GM23338 (cell line): Measurements from ENCODE around the gene SHISA6. TPM values are rescaled to one million over a fixed set of nuclear protein-coding genes. Genes with fewer than 3 reads are reported as not detected.

Experiments
- ATAC-seq: fragments of 200-7000 bp; cut with Tn5 transposase; 3 replicates; pipeline ENCODE4 v1.9.1; 2020
- DNase-seq: peaks from one replicate; pipeline ENCODE4 v3.0.0-alpha.2; 2015; ENCODE audit warnings: low spot score
- H2AFZ ChIP-seq: fragments of 200-600 bp; sonication (generic); 2 replicates; pipeline ENCODE4 v1.8.0; 2016; ENCODE audit warnings: antibody characterized with exemption, mild to moderate bottlenecking, moderate library complexity
- H3F3A ChIP-seq: fragments of 200-600 bp; sonication (generic); replicated peaks from 2 replicates; pipeline ENCODE4 v1.8.0; 2017; ENCODE audit warnings: antibody characterized with exemption, mixed run types, low read depth
- H3K27ac ChIP-seq: fragments of 200-600 bp; sonication (generic); 2 replicates; pipeline ENCODE4 v1.6.1; 2016; ENCODE audit warnings: low read depth
- H3K27me3 ChIP-seq: fragments of 200-600 bp; sonication (generic); 2 replicates; pipeline ENCODE4 v1.8.0; 2016; ENCODE audit warnings: mild to moderate bottlenecking, mixed run types, moderate library complexity; ENCODE audit not compliant: insufficient read depth
- H3K36me3 ChIP-seq: fragments of 200-600 bp; sonication (generic); 2 replicates; pipeline ENCODE4 v1.8.0; 2016; ENCODE audit warnings: mild to moderate bottlenecking; ENCODE audit not compliant: insufficient read depth
- H3K4me1 ChIP-seq: fragments of 200-600 bp; sonication (generic); 2 replicates; pipeline ENCODE4 v1.8.0; 2016; ENCODE audit warnings: mild to moderate bottlenecking, moderate library complexity; ENCODE audit not compliant: insufficient read depth
- H3K4me2 ChIP-seq: fragments of 200-600 bp; sonication (generic); 2 replicates; pipeline ENCODE4 v1.7.1; 2017; ENCODE audit warnings: mixed run types
- H3K4me3 ChIP-seq: fragments of 200-600 bp; sonication (generic); 2 replicates; pipeline ENCODE4 v1.6.1; 2016; ENCODE audit warnings: mixed run types
- H3K79me2 ChIP-seq: fragments of 200-600 bp; sonication (generic); replicated peaks from 2 replicates; pipeline ENCODE4 v1.8.0; 2017; ENCODE audit warnings: mild to moderate bottlenecking; ENCODE audit not compliant: insufficient read depth
- H3K9me2 ChIP-seq: fragments of 200-600 bp; sonication (generic); 2 replicates; pipeline ENCODE4 v1.8.0; 2017; ENCODE audit not compliant: insufficient read depth
- H4K20me1 ChIP-seq: fragments of 200-600 bp; sonication (generic); replicated peaks from 2 replicates; pipeline ENCODE4 v1.8.0; 2017; ENCODE audit warnings: mild to moderate bottlenecking; ENCODE audit not compliant: insufficient read depth
- H3K27ac Mint-ChIP-seq: 2 replicates; pipeline ENCODE4 v1.8.0; 2020; ENCODE audit warnings: inconsistent platforms, mild to moderate bottlenecking, moderate library complexity, mixed read lengths
- H3K27me3 Mint-ChIP-seq: 3 replicates; pipeline ENCODE4 v1.8.0; 2022; ENCODE audit warnings: low read depth, mild to moderate bottlenecking, moderate library complexity, mixed read lengths, inconsistent platforms; ENCODE audit not compliant: insufficient read depth, poor library complexity
- H3K36me3 Mint-ChIP-seq: 3 replicates; pipeline ENCODE4 v1.8.0; 2021; ENCODE audit warnings: low read depth, mild to moderate bottlenecking, inconsistent platforms, moderate library complexity, mixed read lengths
- H3K4me1 Mint-ChIP-seq: 3 replicates; pipeline ENCODE4 v1.8.0; 2020; ENCODE audit warnings: mild to moderate bottlenecking, inconsistent platforms, mixed read lengths
- H3K4me3 Mint-ChIP-seq: 3 replicates; pipeline ENCODE4 v1.8.0; 2021; ENCODE audit warnings: moderate library complexity, mild to moderate bottlenecking, inconsistent platforms, mixed read lengths
- H3K9me3 Mint-ChIP-seq: 3 replicates; pipeline ENCODE4 v1.8.0; 2020; ENCODE audit warnings: moderate library complexity, mild to moderate bottlenecking, inconsistent platforms, mixed read lengths
- CREB1 ChIP-seq: fragments of 250-450 bp; sonication (Bioruptor Pico); IDR thresholded peaks from 2 replicates; pipeline ENCODE4 v1.5.0; 2020; ENCODE audit warnings: low read depth, mild to moderate bottlenecking, moderate library complexity
- EZH2 ChIP-seq: fragments of 200-600 bp; sonication (generic); IDR thresholded peaks from one replicate; pipeline ENCODE4 v1.8.0; 2017; ENCODE audit warnings: antibody characterized with exemption, mild to moderate bottlenecking, low read depth; ENCODE audit not compliant: unreplicated experiment
- STAT1 ChIP-seq: IDR thresholded peaks from one replicate; pipeline ENCODE4 v1.6.1; 2016; ENCODE audit warnings: antibody characterized with exemption; ENCODE audit not compliant: unreplicated experiment
- ZNF114 ChIP-seq: fragments of 250-450 bp; sonication (Bioruptor Pico); IDR thresholded peaks from 2 replicates; pipeline ENCODE4 v1.5.0; 2020; ENCODE audit warnings: mild to moderate bottlenecking, moderate library complexity
- ZNF331 ChIP-seq: fragments of 250-450 bp; sonication (Bioruptor Pico); IDR thresholded peaks from 2 replicates; pipeline ENCODE4 v1.5.0; 2020; ENCODE audit warnings: low read depth, mild to moderate bottlenecking, moderate library complexity
- polyA plus RNA-seq: library from polyadenylated mRNA; unstranded; fragments of >200 nt; fragmentation: Nextera tagmentation; extraction: Ambion mirVana; gene quantifications from 2 replicates; pipeline ENCODE4 v1.2.1, GENCODE V29; 2016
- total RNA-seq: library from RNA; depleted of rRNA; stranded (reverse); fragments of >200 nt; shearing (Covaris generic); gene quantifications from 2 replicates; pipeline ENCODE4 v1.2.3, GENCODE V29; 2014
- TF ChIP-seq, protein P1 (sequence below): IDR thresholded peaks from one replicate; pipeline ENCODE4 v1.6.1; 2018; ENCODE audit warnings: antibody characterized with exemption; ENCODE audit not compliant: unreplicated experiment
- TF ChIP-seq, protein P2 (sequence below), 2 experiments: fragments of 200-600 bp in 1 of 2; sonication (generic) in 1 of 2; conservative IDR thresholded peaks; 2 replicates each; pipeline versions ENCODE4 v1.5.1 to v1.6.1; 2016 to 2017; ENCODE audit warnings: antibody characterized with exemption in 2 of 2, low read depth in 2 of 2, mild to moderate bottlenecking in 2 of 2, moderate library complexity in 1 of 2
- TF ChIP-seq, protein P3 (sequence below): IDR thresholded peaks from 2 replicates; pipeline ENCODE4 v1.6.1; 2016; ENCODE audit warnings: antibody characterized with exemption
- TF ChIP-seq, protein P4 (sequence below): fragments of 250-450 bp; sonication (Bioruptor Pico); IDR thresholded peaks from 2 replicates; pipeline ENCODE4 v1.5.0; 2020; ENCODE audit warnings: mild to moderate bottlenecking, moderate library complexity

The SHISA6 gene
- total and polyA plus RNA-seq, 2 experiments from 2014 or later = 0.52 TPM; not detected in 1

DNA sequence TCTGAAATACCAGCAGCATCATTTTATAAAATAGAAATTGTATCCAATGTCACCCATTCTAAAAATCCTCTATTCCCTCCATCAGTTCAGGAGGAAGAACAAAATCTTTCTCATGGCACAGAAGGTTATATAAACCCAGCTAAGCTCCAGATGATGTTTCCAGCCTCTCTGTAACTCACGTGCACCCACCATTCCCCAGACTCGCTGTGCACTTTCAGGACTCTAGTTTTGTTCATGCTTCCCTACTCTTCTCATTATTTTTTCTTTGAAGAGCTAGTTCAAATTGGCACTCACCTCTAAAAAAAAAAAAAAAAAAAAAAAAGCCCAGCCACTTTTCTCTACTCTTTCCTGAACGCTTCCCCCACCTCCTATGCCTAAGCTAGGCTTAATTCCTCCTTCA, 36.0 kb upstream of the SHISA6 start (continued):
- TF ChIP-seq, protein P1, sequence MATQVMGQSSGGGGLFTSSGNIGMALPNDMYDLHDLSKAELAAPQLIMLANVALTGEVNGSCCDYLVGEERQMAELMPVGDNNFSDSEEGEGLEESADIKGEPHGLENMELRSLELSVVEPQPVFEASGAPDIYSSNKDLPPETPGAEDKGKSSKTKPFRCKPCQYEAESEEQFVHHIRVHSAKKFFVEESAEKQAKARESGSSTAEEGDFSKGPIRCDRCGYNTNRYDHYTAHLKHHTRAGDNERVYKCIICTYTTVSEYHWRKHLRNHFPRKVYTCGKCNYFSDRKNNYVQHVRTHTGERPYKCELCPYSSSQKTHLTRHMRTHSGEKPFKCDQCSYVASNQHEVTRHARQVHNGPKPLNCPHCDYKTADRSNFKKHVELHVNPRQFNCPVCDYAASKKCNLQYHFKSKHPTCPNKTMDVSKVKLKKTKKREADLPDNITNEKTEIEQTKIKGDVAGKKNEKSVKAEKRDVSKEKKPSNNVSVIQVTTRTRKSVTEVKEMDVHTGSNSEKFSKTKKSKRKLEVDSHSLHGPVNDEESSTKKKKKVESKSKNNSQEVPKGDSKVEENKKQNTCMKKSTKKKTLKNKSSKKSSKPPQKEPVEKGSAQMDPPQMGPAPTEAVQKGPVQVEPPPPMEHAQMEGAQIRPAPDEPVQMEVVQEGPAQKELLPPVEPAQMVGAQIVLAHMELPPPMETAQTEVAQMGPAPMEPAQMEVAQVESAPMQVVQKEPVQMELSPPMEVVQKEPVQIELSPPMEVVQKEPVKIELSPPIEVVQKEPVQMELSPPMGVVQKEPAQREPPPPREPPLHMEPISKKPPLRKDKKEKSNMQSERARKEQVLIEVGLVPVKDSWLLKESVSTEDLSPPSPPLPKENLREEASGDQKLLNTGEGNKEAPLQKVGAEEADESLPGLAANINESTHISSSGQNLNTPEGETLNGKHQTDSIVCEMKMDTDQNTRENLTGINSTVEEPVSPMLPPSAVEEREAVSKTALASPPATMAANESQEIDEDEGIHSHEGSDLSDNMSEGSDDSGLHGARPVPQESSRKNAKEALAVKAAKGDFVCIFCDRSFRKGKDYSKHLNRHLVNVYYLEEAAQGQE = no peak
- TF ChIP-seq CREB1 (no peak), STAT1 (no peak)
- TF ChIP-seq, protein P2, sequence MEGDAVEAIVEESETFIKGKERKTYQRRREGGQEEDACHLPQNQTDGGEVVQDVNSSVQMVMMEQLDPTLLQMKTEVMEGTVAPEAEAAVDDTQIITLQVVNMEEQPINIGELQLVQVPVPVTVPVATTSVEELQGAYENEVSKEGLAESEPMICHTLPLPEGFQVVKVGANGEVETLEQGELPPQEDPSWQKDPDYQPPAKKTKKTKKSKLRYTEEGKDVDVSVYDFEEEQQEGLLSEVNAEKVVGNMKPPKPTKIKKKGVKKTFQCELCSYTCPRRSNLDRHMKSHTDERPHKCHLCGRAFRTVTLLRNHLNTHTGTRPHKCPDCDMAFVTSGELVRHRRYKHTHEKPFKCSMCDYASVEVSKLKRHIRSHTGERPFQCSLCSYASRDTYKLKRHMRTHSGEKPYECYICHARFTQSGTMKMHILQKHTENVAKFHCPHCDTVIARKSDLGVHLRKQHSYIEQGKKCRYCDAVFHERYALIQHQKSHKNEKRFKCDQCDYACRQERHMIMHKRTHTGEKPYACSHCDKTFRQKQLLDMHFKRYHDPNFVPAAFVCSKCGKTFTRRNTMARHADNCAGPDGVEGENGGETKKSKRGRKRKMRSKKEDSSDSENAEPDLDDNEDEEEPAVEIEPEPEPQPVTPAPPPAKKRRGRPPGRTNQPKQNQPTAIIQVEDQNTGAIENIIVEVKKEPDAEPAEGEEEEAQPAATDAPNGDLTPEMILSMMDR (conservative IDR thresholded peaks at IDR 0.05; ENCODE audit: low read depth in 2 of 2) = no peak

DNA sequence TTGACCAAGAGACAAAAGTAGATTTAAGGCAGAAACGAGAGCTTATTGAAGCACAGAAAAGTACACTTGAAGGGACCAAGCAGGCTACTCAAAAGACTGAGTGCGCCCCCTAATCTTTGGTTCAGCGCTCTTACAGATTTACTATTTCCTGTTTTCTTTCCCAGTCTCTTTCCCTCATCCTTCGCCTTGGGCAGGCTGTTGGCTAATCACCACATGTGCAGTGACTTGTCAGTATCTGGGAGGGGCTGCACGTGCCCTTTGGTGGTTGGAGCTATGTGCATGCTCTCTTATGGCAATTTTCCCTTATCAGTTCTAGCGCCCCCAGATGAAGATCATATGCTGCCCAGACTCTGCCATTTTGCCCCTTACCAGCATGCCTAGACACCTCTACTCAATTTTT, 35.4 kb upstream of the SHISA6 start:
- H2AFZ ChIP-seq = no peak overlapping the region
- no peaks in the 10 kb centered on the region for H3K4me1 ChIP-seq
- H3K9me3 Mint-ChIP-seq = peaks cover 100% of the 10 kb centered on the region
- H4K20me1 ChIP-seq = no peaks in the 10 kb centered on the region
- no peak overlapping the region for H3K4me3 Mint-ChIP-seq
- no peaks in the 10 kb centered on the region for H3F3A ChIP-seq
- H3K27me3 Mint-ChIP-seq = peaks cover 5% of the 10 kb centered on the region
- no peak for ATAC-seq
- H3K27ac Mint-ChIP-seq = no peak overlapping the region
- no peaks in the 10 kb centered on the region for H3K9me2 ChIP-seq
- no peak for DNase-seq
- peaks cover 50% of the 10 kb centered on the region for H3K36me3 Mint-ChIP-seq
- no peak overlapping the region for H3K4me2 ChIP-seq
- H3K79me2 ChIP-seq = no peaks in the 10 kb centered on the region
- no peak overlapping the region for H3K4me3 ChIP-seq
- no peak overlapping the region for H3K27ac ChIP-seq
- H3K4me1 Mint-ChIP-seq = no peaks in the 10 kb centered on the region
- H3K36me3 ChIP-seq = peaks cover 3% of the 10 kb centered on the region; the same call in 1 of the 2 replicates
- H3K27me3 ChIP-seq = no peaks in the 10 kb centered on the region
- TF ChIP-seq, protein P3, sequence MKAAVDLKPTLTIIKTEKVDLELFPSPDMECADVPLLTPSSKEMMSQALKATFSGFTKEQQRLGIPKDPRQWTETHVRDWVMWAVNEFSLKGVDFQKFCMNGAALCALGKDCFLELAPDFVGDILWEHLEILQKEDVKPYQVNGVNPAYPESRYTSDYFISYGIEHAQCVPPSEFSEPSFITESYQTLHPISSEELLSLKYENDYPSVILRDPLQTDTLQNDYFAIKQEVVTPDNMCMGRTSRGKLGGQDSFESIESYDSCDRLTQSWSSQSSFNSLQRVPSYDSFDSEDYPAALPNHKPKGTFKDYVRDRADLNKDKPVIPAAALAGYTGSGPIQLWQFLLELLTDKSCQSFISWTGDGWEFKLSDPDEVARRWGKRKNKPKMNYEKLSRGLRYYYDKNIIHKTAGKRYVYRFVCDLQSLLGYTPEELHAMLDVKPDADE = no peak
- TF ChIP-seq, protein P4, sequence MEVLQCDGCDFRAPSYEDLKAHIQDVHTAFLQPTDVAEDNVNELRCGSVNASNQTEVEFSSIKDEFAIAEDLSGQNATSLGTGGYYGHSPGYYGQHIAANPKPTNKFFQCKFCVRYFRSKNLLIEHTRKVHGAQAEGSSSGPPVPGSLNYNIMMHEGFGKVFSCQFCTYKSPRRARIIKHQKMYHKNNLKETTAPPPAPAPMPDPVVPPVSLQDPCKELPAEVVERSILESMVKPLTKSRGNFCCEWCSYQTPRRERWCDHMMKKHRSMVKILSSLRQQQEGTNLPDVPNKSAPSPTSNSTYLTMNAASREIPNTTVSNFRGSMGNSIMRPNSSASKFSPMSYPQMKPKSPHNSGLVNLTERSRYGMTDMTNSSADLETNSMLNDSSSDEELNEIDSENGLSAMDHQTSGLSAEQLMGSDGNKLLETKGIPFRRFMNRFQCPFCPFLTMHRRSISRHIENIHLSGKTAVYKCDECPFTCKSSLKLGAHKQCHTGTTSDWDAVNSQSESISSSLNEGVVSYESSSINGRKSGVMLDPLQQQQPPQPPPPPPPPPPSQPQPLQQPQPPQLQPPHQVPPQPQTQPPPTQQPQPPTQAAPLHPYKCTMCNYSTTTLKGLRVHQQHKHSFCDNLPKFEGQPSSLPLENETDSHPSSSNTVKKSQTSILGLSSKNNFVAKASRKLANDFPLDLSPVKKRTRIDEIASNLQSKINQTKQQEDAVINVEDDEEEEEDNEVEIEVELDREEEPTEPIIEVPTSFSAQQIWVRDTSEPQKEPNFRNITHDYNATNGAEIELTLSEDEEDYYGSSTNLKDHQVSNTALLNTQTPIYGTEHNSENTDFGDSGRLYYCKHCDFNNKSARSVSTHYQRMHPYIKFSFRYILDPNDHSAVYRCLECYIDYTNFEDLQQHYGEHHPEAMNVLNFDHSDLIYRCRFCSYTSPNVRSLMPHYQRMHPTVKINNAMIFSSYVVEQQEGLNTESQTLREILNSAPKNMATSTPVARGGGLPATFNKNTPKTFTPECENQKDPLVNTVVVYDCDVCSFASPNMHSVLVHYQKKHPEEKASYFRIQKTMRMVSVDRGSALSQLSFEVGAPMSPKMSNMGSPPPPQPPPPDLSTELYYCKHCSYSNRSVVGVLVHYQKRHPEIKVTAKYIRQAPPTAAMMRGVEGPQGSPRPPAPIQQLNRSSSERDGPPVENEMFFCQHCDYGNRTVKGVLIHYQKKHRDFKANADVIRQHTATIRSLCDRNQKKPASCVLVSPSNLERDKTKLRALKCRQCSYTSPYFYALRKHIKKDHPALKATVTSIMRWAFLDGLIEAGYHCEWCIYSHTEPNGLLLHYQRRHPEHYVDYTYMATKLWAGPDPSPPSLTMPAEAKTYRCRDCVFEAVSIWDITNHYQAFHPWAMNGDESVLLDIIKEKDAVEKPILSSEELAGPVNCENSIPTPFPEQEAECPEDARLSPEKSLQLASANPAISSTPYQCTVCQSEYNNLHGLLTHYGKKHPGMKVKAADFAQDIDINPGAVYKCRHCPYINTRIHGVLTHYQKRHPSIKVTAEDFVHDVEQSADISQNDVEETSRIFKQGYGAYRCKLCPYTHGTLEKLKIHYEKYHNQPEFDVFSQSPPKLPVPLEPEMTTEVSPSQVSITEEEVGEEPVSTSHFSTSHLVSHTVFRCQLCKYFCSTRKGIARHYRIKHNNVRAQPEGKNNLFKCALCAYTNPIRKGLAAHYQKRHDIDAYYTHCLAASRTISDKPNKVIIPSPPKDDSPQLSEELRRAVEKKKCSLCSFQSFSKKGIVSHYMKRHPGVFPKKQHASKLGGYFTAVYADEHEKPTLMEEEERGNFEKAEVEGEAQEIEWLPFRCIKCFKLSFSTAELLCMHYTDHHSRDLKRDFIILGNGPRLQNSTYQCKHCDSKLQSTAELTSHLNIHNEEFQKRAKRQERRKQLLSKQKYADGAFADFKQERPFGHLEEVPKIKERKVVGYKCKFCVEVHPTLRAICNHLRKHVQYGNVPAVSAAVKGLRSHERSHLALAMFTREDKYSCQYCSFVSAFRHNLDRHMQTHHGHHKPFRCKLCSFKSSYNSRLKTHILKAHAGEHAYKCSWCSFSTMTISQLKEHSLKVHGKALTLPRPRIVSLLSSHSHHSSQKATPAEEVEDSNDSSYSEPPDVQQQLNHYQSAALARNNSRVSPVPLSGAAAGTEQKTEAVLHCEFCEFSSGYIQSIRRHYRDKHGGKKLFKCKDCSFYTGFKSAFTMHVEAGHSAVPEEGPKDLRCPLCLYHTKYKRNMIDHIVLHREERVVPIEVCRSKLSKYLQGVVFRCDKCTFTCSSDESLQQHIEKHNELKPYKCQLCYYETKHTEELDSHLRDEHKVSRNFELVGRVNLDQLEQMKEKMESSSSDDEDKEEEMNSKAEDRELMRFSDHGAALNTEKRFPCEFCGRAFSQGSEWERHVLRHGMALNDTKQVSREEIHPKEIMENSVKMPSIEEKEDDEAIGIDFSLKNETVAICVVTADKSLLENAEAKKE (CRISPR knock-in tag) = no peak
- TF ChIP-seq, protein P2 (conservative IDR thresholded peaks at IDR 0.05; ENCODE audit: low read depth in 2 of 2) = no peak
- TF ChIP-seq ZNF114 (no peak), CREB1 (no peak), ZNF331 (no peak), EZH2 (no peak), STAT1 (no peak)
